Transverse colon (tissue), 4 donors: ENCODE measurements around the gene PIGT.

Experiments used
- EP300 ChIP-seq: sonication (generic); formaldehyde crosslinking; IDR thresholded peaks from one replicate; pipeline ENCODE4 v1.6.1; 2017; ENCODE audit warnings: antibody characterized with exemption, low read depth
- POLR2A ChIP-seq: fragments of 450-650 bp; IDR thresholded peaks from one replicate; pipeline ENCODE4 v1.6.1; 2016; ENCODE audit warnings: antibody characterized with exemption, mild to moderate bottlenecking, moderate library complexity
- POLR2AphosphoS5 ChIP-seq, 3 donors: sonication (generic); formaldehyde crosslinking; IDR thresholded peaks; one replicate each; pipeline ENCODE4 v1.6.1; 2016; ENCODE audit warnings: antibody characterized with exemption in 3 of 3
- TF ChIP-seq, protein P1 (sequence below), 5 experiments: fragments of 200-600 bp in 3 of 5; fragments of 450-650 bp in 2 of 5; sonication (generic) in 3 of 5; IDR thresholded peaks; 1 replicate in 2 of 5; 2 replicates in 3 of 5; pipeline ENCODE4 v1.5.1; 2016 to 2017; ENCODE audit warnings: antibody characterized with exemption in 5 of 5, inconsistent platforms in 3 of 5, mild to moderate bottlenecking in 2 of 5, moderate library complexity in 1 of 5

DNA sequence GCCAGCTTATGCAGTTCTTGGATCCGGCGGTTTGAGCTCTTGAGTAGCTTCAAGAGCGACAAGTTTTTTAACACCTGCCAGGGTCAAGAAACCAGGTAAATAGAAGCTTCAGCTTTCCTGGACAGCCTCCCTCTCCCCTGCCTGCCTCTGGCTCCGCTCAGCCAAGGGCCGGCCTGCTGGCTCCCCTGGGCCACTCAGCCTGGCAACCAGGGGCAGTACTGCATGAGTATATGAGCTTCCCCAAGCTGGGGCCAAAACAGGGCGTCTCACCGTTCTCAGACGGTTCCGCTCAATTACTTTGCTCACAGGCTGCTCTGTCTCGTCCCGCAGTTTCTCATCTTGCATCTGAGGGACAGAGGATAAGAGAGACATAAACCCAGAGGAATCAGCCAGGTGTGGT, 38.7 kb upstream of the PIGT start:
- TF ChIP-seq, protein P1, sequence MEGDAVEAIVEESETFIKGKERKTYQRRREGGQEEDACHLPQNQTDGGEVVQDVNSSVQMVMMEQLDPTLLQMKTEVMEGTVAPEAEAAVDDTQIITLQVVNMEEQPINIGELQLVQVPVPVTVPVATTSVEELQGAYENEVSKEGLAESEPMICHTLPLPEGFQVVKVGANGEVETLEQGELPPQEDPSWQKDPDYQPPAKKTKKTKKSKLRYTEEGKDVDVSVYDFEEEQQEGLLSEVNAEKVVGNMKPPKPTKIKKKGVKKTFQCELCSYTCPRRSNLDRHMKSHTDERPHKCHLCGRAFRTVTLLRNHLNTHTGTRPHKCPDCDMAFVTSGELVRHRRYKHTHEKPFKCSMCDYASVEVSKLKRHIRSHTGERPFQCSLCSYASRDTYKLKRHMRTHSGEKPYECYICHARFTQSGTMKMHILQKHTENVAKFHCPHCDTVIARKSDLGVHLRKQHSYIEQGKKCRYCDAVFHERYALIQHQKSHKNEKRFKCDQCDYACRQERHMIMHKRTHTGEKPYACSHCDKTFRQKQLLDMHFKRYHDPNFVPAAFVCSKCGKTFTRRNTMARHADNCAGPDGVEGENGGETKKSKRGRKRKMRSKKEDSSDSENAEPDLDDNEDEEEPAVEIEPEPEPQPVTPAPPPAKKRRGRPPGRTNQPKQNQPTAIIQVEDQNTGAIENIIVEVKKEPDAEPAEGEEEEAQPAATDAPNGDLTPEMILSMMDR (IDR thresholded peaks at IDR 0.05), result no peak
- no peak for TF ChIP-seq POLR2AphosphoS5 (IDR thresholded peaks at IDR 0.05)
- TF ChIP-seq POLR2A, result no peak
- TF ChIP-seq EP300, result no peak
